Stimulated activated naive CD8-positive, alpha-beta T cell treated with anti-CD3 and anti-CD28 coated beads, Interleukin-15, amount 100 ng/mL, for 72 hours (primary cell): Measurements from ENCODE around the gene MORN1.
A peak's percentile ranks its signal among the peaks of the same experiment; 100 is the strongest.

Experiments used
- ATAC-seq: fragments of 150-1000 bp; cut with Tn5 transposase; 2 replicates; pipeline ENCODE4 v1.10.0; 2021; ENCODE audit warnings: mild to moderate bottlenecking, moderate library complexity
- DNase-seq, 2 donors: peaks; one replicate each; pipeline ENCODE4 v3.0.0; 2021 to 2022
- H3K27ac Mint-ChIP-seq, 2 donors: one replicate each; pipeline ENCODE4 v1.8.0; 2022; ENCODE audit warnings: mild to moderate bottlenecking in 2 of 2, mixed read lengths in 2 of 2, moderate library complexity in 2 of 2
- H3K27me3 Mint-ChIP-seq: one replicate; pipeline ENCODE4 v1.8.0; 2022; ENCODE audit warnings: mixed read lengths
- H3K4me1 Mint-ChIP-seq: one replicate; pipeline ENCODE4 v1.8.0; 2022; ENCODE audit warnings: mild to moderate bottlenecking, mixed read lengths
- H3K4me3 Mint-ChIP-seq, 2 donors: one replicate each; pipeline ENCODE4 v1.8.0; 2022; ENCODE audit warnings: mild to moderate bottlenecking in 2 of 2, mixed read lengths in 2 of 2, moderate library complexity in 1 of 2
- H3K9me3 Mint-ChIP-seq, 2 donors: one replicate each; pipeline ENCODE4 v1.8.0; 2022; ENCODE audit warnings: mixed read lengths in 2 of 2

MORN1 gene

GRCh38 chr1:2413495-2414296, 22.3 kb upstream of the MORN1 start:
- DNase-seq (peak; percentile 37 to 40), ATAC-seq (no peak)
- peak overlapping the region in 1 of 2 donors; percentile 86 for H3K27ac Mint-ChIP-seq
- peak overlapping the region; percentile 98 for H3K4me3 Mint-ChIP-seq
- H3K4me1 Mint-ChIP-seq: peaks cover 75% of the 10 kb centered on the region
- H3K9me3 Mint-ChIP-seq: no peaks in the 10 kb centered on the region
- no peaks in the 10 kb centered on the region for H3K27me3 Mint-ChIP-seq

- H3K9me3 Mint-ChIP-seq: no peaks in the 10 kb centered on the region
- H3K27me3 Mint-ChIP-seq: no peaks in the 10 kb centered on the region
- peaks cover 67% of the 10 kb centered on the region for H3K4me1 Mint-ChIP-seq
- H3K27ac Mint-ChIP-seq: no peak overlapping the region
- peak overlapping the region; percentile 98 for H3K4me3 Mint-ChIP-seq
- DNase-seq: peak in 1 of 2 donors; percentile 32
- peak; percentile 46 for ATAC-seq
Measured at GRCh38 chr1:2412773-2413494, 21.6 kb upstream of the MORN1 start.

GRCh38 chr1:2412395-2412772, 21.0 kb upstream of the MORN1 start, which contains the start of gene PEX10:
PEX10 (minus strand) TSS chr1:2412564; CDS start chr1:2412502, 62 bp downstream.
- Mint-ChIP-seq H3K4me1 (peaks cover 66% of the 10 kb centered on the region), H3K4me3 (peak within 1 kb of the TSS; percentile 98), H3K9me3 (no peaks in the 10 kb centered on the region), H3K27me3 (no peaks in the 10 kb centered on the region), H3K27ac (peak within 1 kb of the TSS; percentile 82 to 97)
- ATAC-seq (peak; percentile 90), DNase-seq (peak; percentile 99 to 100)

GRCh38 chr1:2411801-2412394, 20.5 kb upstream of the MORN1 start:
- Mint-ChIP-seq H3K9me3 (no peaks in the 10 kb centered on the region), H3K27me3 (no peaks in the 10 kb centered on the region), H3K27ac (peak overlapping the region; percentile 82 to 97), H3K4me1 (peaks cover 62% of the 10 kb centered on the region), H3K4me3 (peak overlapping the region; percentile 91 to 94)
- ATAC-seq (peak; percentile 24), DNase-seq (no peak)

- H3K4me1 Mint-ChIP-seq: peaks cover 40% of the 10 kb centered on the region
- H3K27me3 Mint-ChIP-seq: no peaks in the 10 kb centered on the region
- no peak overlapping the region for H3K4me3 Mint-ChIP-seq
- no peak overlapping the region for H3K27ac Mint-ChIP-seq
- H3K9me3 Mint-ChIP-seq: no peaks in the 10 kb centered on the region
- DNase-seq (no peak), ATAC-seq (no peak)
Measured at GRCh38 chr1:2409745-2410144, 18.4 kb upstream of the MORN1 start.

- Mint-ChIP-seq H3K9me3 (no peaks in the 10 kb centered on the region), H3K27me3 (no peaks in the 10 kb centered on the region), H3K4me3 (no peak overlapping the region), H3K27ac (peak overlapping the region in 1 of 2 donors; percentile 94), H3K4me1 (peaks cover 32% of the 10 kb centered on the region)
- no peak for DNase-seq
- no peak for ATAC-seq
Measured at GRCh38 chr1:2408859-2409276, 17.5 kb upstream of the MORN1 start.

- no peaks in the 10 kb centered on the region for H3K27me3 Mint-ChIP-seq
- peaks cover 28% of the 10 kb centered on the region for H3K4me1 Mint-ChIP-seq
- no peak overlapping the region for H3K27ac Mint-ChIP-seq
- no peak for ATAC-seq
- H3K9me3 Mint-ChIP-seq: no peaks in the 10 kb centered on the region
- H3K4me3 Mint-ChIP-seq: no peak overlapping the region
- DNase-seq: no peak
Measured at GRCh38 chr1:2408456-2408855, 17.1 kb upstream of the MORN1 start.

- H3K9me3 Mint-ChIP-seq: no peaks in the 10 kb centered on the region
- no peaks in the 10 kb centered on the region for H3K27me3 Mint-ChIP-seq
- H3K27ac Mint-ChIP-seq: peak overlapping the region in 1 of 2 donors; percentile 42
- ATAC-seq (no peak), DNase-seq (no peak)
- no peak overlapping the region for H3K4me3 Mint-ChIP-seq
- peaks cover 28% of the 10 kb centered on the region for H3K4me1 Mint-ChIP-seq
Measured at GRCh38 chr1:2407991-2408275, 16.6 kb upstream of the MORN1 start.

- no peak for ATAC-seq
- H3K9me3 Mint-ChIP-seq: no peaks in the 10 kb centered on the region
- no peaks in the 10 kb centered on the region for H3K27me3 Mint-ChIP-seq
- peak overlapping the region; percentile 87 to 89 for H3K27ac Mint-ChIP-seq
- H3K4me1 Mint-ChIP-seq: peaks cover 28% of the 10 kb centered on the region
- no peak for DNase-seq
- H3K4me3 Mint-ChIP-seq: no peak overlapping the region
Measured at GRCh38 chr1:2407166-2407990, 16.0 kb upstream of the MORN1 start.

- peak; percentile 12 for ATAC-seq
- Mint-ChIP-seq H3K9me3 (no peaks in the 10 kb centered on the region), H3K4me1 (peaks cover 29% of the 10 kb centered on the region), H3K27ac (peak overlapping the region in 1 of 2 donors; percentile 87), H3K27me3 (no peaks in the 10 kb centered on the region), H3K4me3 (no peak overlapping the region)
- DNase-seq: no peak
Measured at GRCh38 chr1:2406451-2407041, 15.2 kb upstream of the MORN1 start.

- ATAC-seq: no peak
- no peaks in the 10 kb centered on the region for H3K27me3 Mint-ChIP-seq
- no peaks in the 10 kb centered on the region for H3K9me3 Mint-ChIP-seq
- no peak overlapping the region for H3K27ac Mint-ChIP-seq
- peaks cover 24% of the 10 kb centered on the region for H3K4me1 Mint-ChIP-seq
- H3K4me3 Mint-ChIP-seq: no peak overlapping the region
- no peak for DNase-seq
Measured at GRCh38 chr1:2405588-2406295, 14.4 kb upstream of the MORN1 start.

GRCh38 chr1:2404890-2405511, 13.6 kb upstream of the MORN1 start:
- Mint-ChIP-seq H3K27me3 (no peaks in the 10 kb centered on the region), H3K9me3 (no peaks in the 10 kb centered on the region), H3K4me3 (no peak overlapping the region), H3K4me1 (peaks cover 23% of the 10 kb centered on the region), H3K27ac (peak overlapping the region in 1 of 2 donors; percentile 48)
- ATAC-seq (no peak), DNase-seq (no peak)

GRCh38 chr1:2404142-2404889, 13.0 kb upstream of the MORN1 start:
- no peak overlapping the region for H3K4me3 Mint-ChIP-seq
- peak overlapping the region in 1 of 2 donors; percentile 48 for H3K27ac Mint-ChIP-seq
- DNase-seq (no peak), ATAC-seq (no peak)
- H3K27me3 Mint-ChIP-seq: no peaks in the 10 kb centered on the region
- no peaks in the 10 kb centered on the region for H3K9me3 Mint-ChIP-seq
- H3K4me1 Mint-ChIP-seq: peaks cover 19% of the 10 kb centered on the region

- H3K27ac Mint-ChIP-seq: no peak overlapping the region
- no peak for ATAC-seq
- peaks cover 14% of the 10 kb centered on the region for H3K4me1 Mint-ChIP-seq
- no peak for DNase-seq
- no peak overlapping the region for H3K4me3 Mint-ChIP-seq
- H3K9me3 Mint-ChIP-seq: no peaks in the 10 kb centered on the region
- H3K27me3 Mint-ChIP-seq: no peaks in the 10 kb centered on the region
Measured at GRCh38 chr1:2403273-2403672, 11.9 kb upstream of the MORN1 start.
